ENCODE measurements around the gene CCR5AS.

Gene CCR5AS

GRCh38 chr3:46442576-46443530, 36.0 kb upstream of the CCR5AS start:
- Histone ChIP-seq H3K4me2 (no peak overlapping the region), H4K20me1 (ENCODE audit: insufficient read depth, poor library complexity, severe bottlenecking) (no peaks in the 10 kb centered on the region), H3K9me3 (ENCODE audit: low read depth) (no peaks in the 10 kb centered on the region), H3K4me3 (no peak overlapping the region), H3K79me2 (no peaks in the 10 kb centered on the region), H3K27me3 (no peaks in the 10 kb centered on the region), H3K4me1 (ENCODE audit: insufficient read depth) (peaks cover 7% of the 10 kb centered on the region), H3K36me3 (replicated peaks; ENCODE audit: insufficient read depth, low read depth) (no peaks in the 10 kb centered on the region), H3K27ac (no peak overlapping the region), H2AFZ (no peak overlapping the region), H3K9me2 (replicated peaks; ENCODE audit: insufficient read depth) (no peaks in the 10 kb centered on the region)
- DNase-seq (ENCODE audit: low spot score) = peak; percentile 66
- TF ChIP-seq EZH2 (IDR thresholded peaks at IDR 0.05; ENCODE audit: borderline replicate concordance) = no peak
- peak; percentile 54 for TF ChIP-seq CTCF (IDR thresholded peaks at IDR 0.05; ENCODE audit: poor library complexity)
- TF ChIP-seq EZH2phosphoT487 (IDR thresholded peaks at IDR 0.05; ENCODE audit: low read depth, severe bottlenecking, unreplicated experiment) = no peak
- 70% methylated on average over 16 of the region's 16 CpGs for WGBS (ENCODE audit: low lambda C conversion rate, missing lambda C conversion rate)

GRCh38 chr3:46440531-46441294, 33.8 kb upstream of the CCR5AS start:
- no peak for DNase-seq (ENCODE audit: low spot score)
- Histone ChIP-seq H3K4me3 (no peak overlapping the region), H2AFZ (no peak overlapping the region), H3K27ac (no peak overlapping the region), H3K36me3 (replicated peaks; ENCODE audit: insufficient read depth, low read depth) (no peaks in the 10 kb centered on the region), H3K79me2 (no peaks in the 10 kb centered on the region), H3K9me3 (ENCODE audit: low read depth) (no peaks in the 10 kb centered on the region), H3K27me3 (no peaks in the 10 kb centered on the region), H3K9me2 (replicated peaks; ENCODE audit: insufficient read depth) (no peaks in the 10 kb centered on the region), H3K4me2 (no peak overlapping the region), H4K20me1 (ENCODE audit: insufficient read depth, poor library complexity, severe bottlenecking) (no peaks in the 10 kb centered on the region), H3K4me1 (ENCODE audit: insufficient read depth) (peaks cover 7% of the 10 kb centered on the region)
- TF ChIP-seq EZH2 (IDR thresholded peaks at IDR 0.05; ENCODE audit: borderline replicate concordance) (no peak), CTCF (IDR thresholded peaks at IDR 0.05; ENCODE audit: poor library complexity) (no peak), EZH2phosphoT487 (IDR thresholded peaks at IDR 0.05; ENCODE audit: low read depth, severe bottlenecking, unreplicated experiment) (no peak)
- WGBS (ENCODE audit: low lambda C conversion rate, missing lambda C conversion rate) = 67% methylated on average over 4 of the region's 4 CpGs

- Histone ChIP-seq H3K27ac (no peak overlapping the region), H3K4me2 (no peak overlapping the region), H3K4me3 (no peak overlapping the region), H3K4me1 (ENCODE audit: insufficient read depth) (peaks cover 7% of the 10 kb centered on the region), H3K27me3 (no peaks in the 10 kb centered on the region), H4K20me1 (ENCODE audit: insufficient read depth, poor library complexity, severe bottlenecking) (no peaks in the 10 kb centered on the region), H2AFZ (no peak overlapping the region), H3K79me2 (no peaks in the 10 kb centered on the region), H3K36me3 (replicated peaks; ENCODE audit: insufficient read depth, low read depth) (no peaks in the 10 kb centered on the region), H3K9me3 (ENCODE audit: low read depth) (no peaks in the 10 kb centered on the region), H3K9me2 (replicated peaks; ENCODE audit: insufficient read depth) (no peaks in the 10 kb centered on the region)
- DNase-seq (ENCODE audit: low spot score) = no peak
- WGBS (ENCODE audit: low lambda C conversion rate, missing lambda C conversion rate) = 89% methylated on average over 3 of the region's 3 CpGs
- TF ChIP-seq EZH2 (IDR thresholded peaks at IDR 0.05; ENCODE audit: borderline replicate concordance) (no peak), EZH2phosphoT487 (IDR thresholded peaks at IDR 0.05; ENCODE audit: low read depth, severe bottlenecking, unreplicated experiment) (no peak), CTCF (IDR thresholded peaks at IDR 0.05; ENCODE audit: poor library complexity) (no peak)
These were observed 32.0 kb upstream of the CCR5AS start for GRCh38 chr3:46438831-46439230.

Data from hepatocyte (in vitro differentiated cells).